Right renal cortex interstitium (tissue), 3 donors: ENCODE data around the gene BAX. TPM values are rescaled to one million over a fixed set of nuclear protein-coding genes. Genes with fewer than 3 reads are reported as not detected.

ENCODE experiments used
- DNase-seq, 3 donors: peaks; one replicate each; pipeline ENCODE4 v3.0.0-alpha.2; 2013; ENCODE audit warnings: low read depth in 3 of 3, low spot score in 2 of 3
- polyA plus RNA-seq, 3 donors: library from polyadenylated mRNA; unstranded; fragments of 120-200 nt; gene quantifications; one replicate each; pipeline ENCODE4 v1.2.1, GENCODE V29; 2013; ENCODE audit not compliant: insufficient read length in 3 of 3

Gene BAX
- polyA plus RNA-seq, 3 donors = 47.8 to 70.2 (median 65.9) TPM

- DNase-seq = no peak
Observed at GRCh38 chr19:49009828-49010227, 55.2 kb downstream of the BAX start.

GRCh38 chr19:49010453-49010852 lies 55.8 kb downstream of the BAX start:
- no peak for DNase-seq

DNA sequence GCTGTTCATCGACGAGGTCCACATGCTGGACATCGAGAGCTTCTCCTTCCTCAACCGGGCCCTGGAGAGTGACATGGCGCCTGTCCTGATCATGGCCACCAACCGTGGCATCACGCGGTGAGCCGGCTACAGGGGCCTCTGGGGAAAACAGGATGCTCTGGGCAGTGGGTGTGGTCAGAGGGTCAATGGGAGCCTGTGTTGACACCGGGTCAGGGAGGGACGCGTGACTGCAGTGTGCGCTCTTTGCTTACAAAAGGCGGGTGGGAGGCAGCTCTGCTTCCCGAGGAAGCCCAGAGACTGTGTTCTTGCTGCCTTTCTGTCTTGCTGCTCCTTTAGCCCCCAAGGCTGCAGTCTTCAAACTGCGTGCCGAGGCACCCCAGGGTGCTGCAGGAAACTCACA lies 56.5 kb downstream of the BAX start:
- DNase-seq = no peak

Other genes with a start within 250 kb of the BAX start
- 1 to 10 TPM; 4.1 to 5.2 (median 4.5) TPM for gene MAMSTR, start 235.2 kb upstream of the BAX start, polyA plus RNA-seq
- 10 to 100 TPM; 11.5 to 12.2 (median 11.8) TPM for gene RASIP1, start 214.3 kb upstream of the BAX start, polyA plus RNA-seq
- under 1 TPM in 2 of 3 donors, not detected in 1; 0.18 to 0.40 TPM for gene IZUMO1, start 208.0 kb upstream of the BAX start, polyA plus RNA-seq
- 1 to 10 TPM; 3.0 to 3.4 (median 3.0) TPM for gene FUT1, start 202.2 kb upstream of the BAX start, polyA plus RNA-seq
- gene FGF21, start 199.4 kb upstream of the BAX start, polyA plus RNA-seq = not detected
- 10 to 100 TPM; 28.5 to 34.9 (median 28.8) TPM for gene BCAT2, start 143.8 kb upstream of the BAX start, polyA plus RNA-seq
- gene HSD17B14, start 118.4 kb upstream of the BAX start, polyA plus RNA-seq = 10 to 100 TPM; 24.0 to 30.9 (median 27.9) TPM
- 10 to 100 TPM; 17.4 to 19.8 (median 17.6) TPM for gene PLEKHA4, start 86.3 kb upstream of the BAX start, polyA plus RNA-seq
- gene PPP1R15A, start 82.5 kb upstream of the BAX start, polyA plus RNA-seq = 10 to 100 TPM; 34.7 to 48.1 (median 35.8) TPM
- 1 to 10 TPM in 1 of 3 donors, under 1 TPM in 2; 0.72 to 1.9 (median 0.93) TPM for gene TULP2, start 56.1 kb upstream of the BAX start, polyA plus RNA-seq
- 100 to 1,000 TPM; 229 to 276 (median 263) TPM for gene NUCB1, start 54.6 kb upstream of the BAX start, polyA plus RNA-seq
- gene DHDH, start 21.2 kb upstream of the BAX start, polyA plus RNA-seq = 1 to 10 TPM; 4.6 to 7.4 (median 5.9) TPM
- gene FTL, start 10.4 kb downstream of the BAX start, polyA plus RNA-seq = 1,000 to 10,000 TPM; 2,018 to 2,741 (median 2,584) TPM
- gene GYS1, start 38.4 kb downstream of the BAX start, polyA plus RNA-seq = 10 to 100 TPM; 35.6 to 38.8 (median 36.1) TPM
- 10 to 100 TPM; 79.2 to 96.2 (median 86.9) TPM for gene RUVBL2, start 39.0 kb downstream of the BAX start, polyA plus RNA-seq
- not detected for gene LHB, start 62.2 kb downstream of the BAX start, polyA plus RNA-seq
- gene CGB3, start 69.5 kb downstream of the BAX start, polyA plus RNA-seq = not detected
- not detected for gene CGB2, start 77.0 kb downstream of the BAX start, polyA plus RNA-seq
- gene CGB1, start 82.0 kb downstream of the BAX start, polyA plus RNA-seq = not detected
- not detected for gene CGB5, start 89.0 kb downstream of the BAX start, polyA plus RNA-seq
- gene CGB8, start 94.2 kb downstream of the BAX start, polyA plus RNA-seq = not detected
- under 1 TPM; 0.78 to 0.94 (median 0.93) TPM for gene CGB7, start 102.9 kb downstream of the BAX start, polyA plus RNA-seq
- gene NTF4, start 109.9 kb downstream of the BAX start, polyA plus RNA-seq = 1 to 10 TPM; 2.4 to 2.7 (median 2.5) TPM
- under 1 TPM; 0.04 TPM for gene KCNA7, start 117.8 kb downstream of the BAX start, polyA plus RNA-seq
- 100 to 1,000 TPM; 243 to 292 (median 271) TPM for gene SNRNP70, start 130.6 kb downstream of the BAX start, polyA plus RNA-seq
- 1 to 10 TPM; 6.5 to 6.7 (median 6.6) TPM for gene LIN7B, start 159.5 kb downstream of the BAX start, polyA plus RNA-seq
- under 1 TPM; 0.39 to 0.80 (median 0.74) TPM for gene C19orf73, start 164.3 kb downstream of the BAX start, polyA plus RNA-seq
- gene PPFIA3, start 164.7 kb downstream of the BAX start, polyA plus RNA-seq = 1 to 10 TPM; 4.6 to 5.4 (median 4.9) TPM
- gene HRC, start 200.5 kb downstream of the BAX start, polyA plus RNA-seq = 10 to 100 TPM; 29.8 to 36.1 (median 35.5) TPM
- gene TRPM4, start 202.9 kb downstream of the BAX start, polyA plus RNA-seq = 10 to 100 TPM; 19.8 to 25.4 (median 20.0) TPM